ENCODE results near the gene DENND4B.
"Not testable (repeated sequence)": the region's sequence is repeated elsewhere in the genome, so short reads cannot be mapped to it uniquely, and the experiment has no call there.

Gene DENND4B

DNA sequence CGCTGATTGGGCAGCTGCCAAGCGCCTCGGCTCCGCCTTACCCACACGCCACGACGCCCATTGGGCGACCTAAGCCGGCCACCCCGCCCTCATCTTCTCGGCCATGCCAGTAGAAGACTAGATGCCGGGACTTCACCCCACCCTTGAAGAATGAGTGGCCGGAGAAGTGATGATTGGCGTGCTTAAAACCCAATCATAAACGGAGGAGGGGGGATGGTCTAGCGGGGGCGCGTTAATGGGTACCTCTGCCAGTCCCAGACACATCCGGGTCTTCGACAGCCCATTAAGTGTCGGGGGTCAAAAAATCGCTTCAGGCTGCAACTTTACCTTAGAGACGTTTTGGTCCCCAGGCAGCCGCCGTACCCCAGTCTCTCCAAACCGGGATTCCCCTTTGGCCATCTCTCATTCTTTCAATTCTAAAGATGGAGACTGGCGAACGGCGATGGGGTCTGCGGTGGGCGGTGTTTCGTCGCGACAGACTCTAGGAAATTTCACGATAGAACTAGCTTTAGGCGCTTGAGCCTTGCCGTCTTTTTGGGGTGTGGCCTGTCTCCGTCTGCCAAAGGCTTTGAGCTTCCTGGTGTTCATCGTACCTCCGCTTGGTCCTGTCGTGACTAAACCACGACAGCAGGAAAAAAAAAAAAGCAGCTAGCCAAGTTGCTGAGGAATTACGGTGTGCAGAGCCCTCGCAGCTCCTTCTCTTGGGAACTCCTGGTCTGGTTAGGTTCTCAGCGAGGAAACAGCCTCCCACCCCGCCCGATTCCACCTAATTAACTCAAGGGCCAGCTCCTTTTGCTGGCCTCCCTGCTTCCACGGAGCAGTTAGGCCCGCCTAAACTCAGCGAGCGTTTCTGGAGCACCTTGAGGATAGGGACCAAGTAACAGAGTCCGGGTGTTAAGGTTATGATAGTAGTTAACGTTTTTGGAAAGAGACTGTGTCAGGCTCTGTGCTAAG, 23.3 kb downstream of the DENND4B start, which contains the start of gene GATAD2B:
TSS of gene GATAD2B (minus strand) at position 1 of the 954 bp plus-strand sequence. CDS start 94,625 bp downstream, outside the sequence.
- DNase-seq, result peak; percentile 100

- peak; percentile 77 for DNase-seq
Observed at GRCh38 chr1:153922076-153922971, 24.2 kb downstream of the DENND4B start.

- DNase-seq, result no peak
Observed at GRCh38 chr1:153921803-153922075, 24.8 kb downstream of the DENND4B start.

GRCh38 chr1:153921080-153921802, 25.3 kb downstream of the DENND4B start:
- peak; percentile 24 for DNase-seq

DNA sequence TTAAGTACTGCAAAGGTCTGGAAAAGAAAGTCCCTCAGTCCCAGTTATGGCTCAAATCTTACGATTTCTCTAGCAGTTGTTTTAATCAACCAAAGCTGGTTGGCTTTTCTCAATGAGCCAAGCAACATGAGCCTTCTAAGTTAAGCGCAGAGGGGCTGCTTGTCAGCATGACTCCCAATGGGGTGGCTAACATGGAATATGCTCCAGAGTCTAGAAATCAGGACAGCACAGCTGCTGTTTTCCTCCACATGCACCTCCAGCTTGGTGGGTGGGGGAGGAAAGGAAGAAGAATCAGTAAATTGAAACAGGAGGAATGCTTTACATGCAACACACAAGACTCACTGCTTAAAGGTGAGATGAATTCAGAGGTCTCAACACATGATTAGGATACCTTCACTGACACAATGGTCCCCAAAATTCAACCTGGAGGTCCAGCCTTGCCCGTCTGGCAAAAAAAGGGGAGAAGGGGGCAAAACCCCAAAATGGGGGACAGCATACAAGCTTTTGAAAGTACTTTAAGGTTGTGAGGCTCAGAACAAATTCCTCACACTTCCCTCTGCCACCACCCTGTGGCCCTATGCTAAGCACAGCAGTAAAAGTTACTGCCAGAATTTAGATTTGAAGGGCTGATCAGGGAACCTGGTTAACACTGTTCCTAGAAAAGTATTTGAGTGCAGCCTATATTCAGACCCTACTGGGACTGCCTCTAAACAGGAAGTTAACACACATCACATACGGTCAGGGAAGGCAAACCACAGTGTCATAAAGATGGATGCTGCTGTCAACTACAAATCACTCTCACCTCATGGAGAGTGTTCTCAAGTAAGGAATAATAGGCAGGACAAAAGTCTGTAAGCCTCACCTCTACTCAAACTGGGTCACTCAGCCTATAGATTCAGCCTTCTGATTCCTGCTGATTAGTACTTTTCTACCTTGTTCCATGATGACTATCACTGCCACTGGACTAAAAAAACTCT, 26.4 kb downstream of the DENND4B start:
- DNase-seq, result peak; percentile 77

DNA sequence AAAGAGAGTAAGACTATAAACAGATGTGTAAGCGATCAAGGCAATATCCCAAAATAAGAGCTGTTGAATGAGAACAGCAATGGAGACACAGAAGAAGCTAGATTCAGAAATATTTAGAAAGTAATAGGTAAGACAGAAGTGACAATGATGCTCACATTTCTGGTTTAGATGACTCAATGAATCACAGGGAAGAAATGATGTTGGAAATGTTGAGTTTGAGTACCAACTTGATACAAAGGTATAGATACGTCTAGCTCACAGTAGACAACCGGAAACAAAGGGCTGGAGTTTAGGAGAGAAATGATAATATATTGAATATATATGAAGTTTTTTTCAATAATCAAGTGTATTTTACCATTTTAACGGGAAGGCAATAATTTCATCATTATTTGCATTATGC, 30.2 kb downstream of the DENND4B start:
- no peak for DNase-seq

GRCh38 chr1:153912349-153912748, 34.2 kb downstream of the DENND4B start:
- DNase-seq, result no peak

GRCh38 chr1:153910560-153910959, 36.0 kb downstream of the DENND4B start:
- DNase-seq, result not testable (repeated sequence)

DNA sequence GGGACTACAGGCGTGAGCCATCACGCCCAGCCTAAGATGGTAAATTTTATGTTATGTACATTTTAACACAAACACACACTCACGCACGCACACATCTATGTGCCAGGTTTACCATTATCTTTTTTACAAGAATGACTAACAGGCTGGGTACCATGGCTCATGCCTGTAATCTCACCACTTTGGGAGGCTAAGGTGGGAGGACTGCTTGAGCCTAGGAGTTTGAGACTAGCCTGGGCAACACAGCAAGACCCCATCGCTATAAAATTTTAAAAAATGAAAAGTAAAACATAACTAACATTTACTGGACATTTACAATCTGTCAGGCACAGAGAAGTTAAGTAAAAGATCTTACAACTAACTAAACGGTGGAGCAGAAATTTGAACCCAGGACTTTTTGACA, 38.4 kb downstream of the DENND4B start:
- no peak for DNase-seq

DNA sequence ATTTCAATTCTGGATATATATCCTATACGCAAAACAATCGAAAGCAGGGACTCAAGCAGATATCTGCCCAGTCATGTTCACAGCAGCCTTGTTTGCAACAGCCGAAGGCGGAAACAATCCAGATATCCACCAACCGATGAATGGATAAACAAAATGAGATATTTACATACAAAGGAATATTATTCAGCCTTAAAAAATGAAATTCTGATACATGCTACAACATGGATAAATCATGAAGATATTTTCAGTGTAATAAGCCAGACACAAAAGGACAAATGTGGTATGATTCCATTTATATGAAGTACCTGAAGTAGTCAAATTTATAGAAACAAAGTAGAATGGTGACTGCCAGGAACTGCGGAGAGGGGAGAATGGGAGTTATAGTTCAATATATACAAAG, 39.4 kb downstream of the DENND4B start:
- no peak for DNase-seq

- no peak for DNase-seq
Observed at GRCh38 chr1:153906396-153906795, 40.1 kb downstream of the DENND4B start.

DNA sequence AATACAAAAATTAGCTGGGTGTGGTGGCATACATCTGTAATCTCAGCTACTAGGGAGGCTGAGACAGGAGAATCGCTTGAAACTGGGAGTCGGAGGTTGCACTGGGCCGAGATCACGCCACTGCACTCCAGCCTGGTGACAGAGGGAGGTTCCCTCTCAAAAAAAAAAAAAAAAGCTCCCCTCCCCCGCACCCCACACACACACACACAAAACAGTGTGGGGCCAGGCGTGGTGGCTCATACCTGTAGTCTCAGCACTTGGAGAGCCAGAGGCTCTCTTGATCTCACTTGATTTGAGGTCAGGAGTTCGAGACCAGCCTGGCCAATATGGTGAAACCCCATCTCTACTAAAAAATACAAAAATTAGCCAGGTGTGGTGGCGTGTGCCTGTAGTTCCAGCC, 40.6 kb downstream of the DENND4B start:
- DNase-seq, result not testable (repeated sequence)

GRCh38 chr1:153903841-153904455, 42.6 kb downstream of the DENND4B start:
- no peak for DNase-seq

GRCh38 chr1:153899509-153899908, 47.0 kb downstream of the DENND4B start:
- no peak for DNase-seq

- DNase-seq, result not testable (repeated sequence)
Observed at GRCh38 chr1:153895866-153896265, 50.7 kb downstream of the DENND4B start.

DNA sequence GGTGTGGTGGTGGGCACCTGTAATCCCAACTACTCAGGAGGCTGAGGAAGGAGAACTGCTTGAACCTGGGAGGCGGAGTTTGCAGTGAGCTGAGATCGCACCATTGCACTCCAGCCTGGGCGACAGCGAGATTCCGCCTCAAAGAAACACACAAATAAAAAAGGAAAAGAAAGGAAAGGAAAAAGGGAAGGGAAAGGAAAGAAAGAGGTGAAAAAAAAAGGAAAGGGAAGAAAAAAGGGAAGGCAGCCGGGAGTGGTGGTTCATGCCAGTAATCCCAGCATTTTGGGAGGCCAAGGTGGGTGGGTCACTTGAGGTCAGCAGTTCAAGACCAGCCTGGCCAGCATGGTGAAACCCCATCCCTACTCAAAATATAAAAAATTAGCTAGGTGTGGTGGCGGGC, 55.5 kb downstream of the DENND4B start:
- not testable (repeated sequence) for DNase-seq

DNA sequence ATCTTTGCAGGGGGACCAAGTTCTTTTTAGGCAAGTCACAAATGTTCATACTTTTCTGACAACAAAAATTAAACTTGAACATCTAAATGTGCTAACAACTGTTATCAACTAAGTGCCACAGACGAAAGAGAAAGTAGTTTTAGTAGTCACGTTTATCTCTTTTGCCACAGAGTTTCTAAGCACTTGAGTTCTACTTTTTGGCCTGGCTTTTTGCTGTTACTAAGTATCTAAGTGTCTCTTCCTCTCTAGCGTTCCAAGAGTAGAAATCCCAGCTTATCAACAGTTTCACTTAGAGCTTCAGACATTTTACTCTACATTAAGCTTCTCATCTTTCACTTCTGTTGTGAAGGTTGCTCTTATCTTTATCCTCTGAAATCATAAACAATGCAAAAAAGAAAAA, 58.0 kb downstream of the DENND4B start:
- DNase-seq, result peak; percentile 76

GRCh38 chr1:153886127-153886526, 60.4 kb downstream of the DENND4B start:
- no peak for DNase-seq

- peak; percentile 86 for DNase-seq
Observed at GRCh38 chr1:153883223-153883622, 63.3 kb downstream of the DENND4B start.

DNA sequence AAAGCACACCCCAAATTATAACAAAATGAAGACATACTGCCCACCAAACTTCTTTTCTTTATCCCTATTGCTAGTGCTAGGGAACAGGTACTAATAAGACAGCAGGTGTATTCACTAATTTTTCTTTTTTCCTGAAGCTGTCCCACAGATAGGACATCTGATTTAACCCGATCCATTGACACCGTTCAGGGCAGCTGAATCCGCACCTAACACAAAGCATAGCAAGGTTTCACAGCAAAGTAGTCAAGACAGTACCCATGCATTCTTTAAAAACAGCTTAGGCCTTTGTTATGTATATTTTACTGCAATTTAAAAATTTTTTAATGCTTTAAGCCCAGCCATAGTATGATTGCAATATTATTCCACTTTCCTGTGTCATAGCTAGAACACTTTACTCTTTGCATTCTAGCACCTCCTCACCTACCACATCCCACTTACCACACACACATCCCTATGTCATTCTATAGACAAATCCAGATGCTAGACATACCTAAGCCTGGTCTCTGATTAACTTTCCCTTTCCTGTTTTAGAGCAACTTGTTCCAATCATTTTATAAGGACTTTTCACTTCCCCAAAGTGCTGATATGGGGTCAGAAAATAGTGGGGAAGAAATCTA, 64.1 kb downstream of the DENND4B start:
- no peak for DNase-seq

DNA sequence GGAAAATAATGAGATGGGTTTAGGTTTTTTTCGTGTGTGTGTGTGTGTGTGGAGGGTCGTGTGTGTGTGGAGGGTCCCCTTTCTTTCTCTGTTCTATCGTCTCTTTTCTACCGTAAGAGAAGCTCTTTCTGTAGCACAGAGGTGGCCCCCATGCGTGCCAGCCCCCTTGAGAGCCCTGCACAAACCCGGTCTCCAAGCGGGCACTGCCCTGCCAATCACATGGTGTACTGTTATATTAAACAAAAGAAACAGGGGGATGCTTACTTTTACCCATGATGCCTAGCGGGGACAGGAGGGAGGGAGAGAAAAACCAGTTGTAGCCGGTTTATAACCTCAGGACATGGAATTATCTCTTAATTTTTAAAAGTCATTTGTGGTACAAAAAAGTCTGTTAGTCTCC, 64.8 kb downstream of the DENND4B start:
- DNase-seq, result peak; percentile 53

Measured in hematopoietic multipotent progenitor cell treated with erythropoietin and hydrocortisone succinate and interleukin-3 and kit ligand, for 6 days (in vitro differentiated cells).